Lower lobe of right lung (tissue), 2 donors: ENCODE measurements around the gene KCTD7. TPM values are rescaled to one million over a fixed set of nuclear protein-coding genes. Genes with fewer than 3 reads are reported as not detected.
"Not testable (repeated sequence)": the region's sequence is repeated elsewhere in the genome, so short reads cannot be mapped to it uniquely, and the experiment has no call there.

Source experiments
- ATAC-seq, 2 donors: fragments of 200-7000 bp; cut with Tn5 transposase; one replicate each; pipeline ENCODE4 v1.9.1; 2020 to 2022; ENCODE audit warnings: mild to moderate bottlenecking in 2 of 2, moderate library complexity in 2 of 2
- DNase-seq: peaks from one replicate; pipeline ENCODE4 v3.0.0-alpha.2; 2020
- H3K27ac ChIP-seq: fragments of 200-600 bp; one replicate; pipeline ENCODE4 v1.8.0; 2022
- H3K27me3 ChIP-seq: fragments of 200-600 bp; one replicate; pipeline ENCODE4 v1.8.0; 2022; ENCODE audit warnings: low read depth
- H3K36me3 ChIP-seq: fragments of 200-600 bp; one replicate; pipeline ENCODE4 v1.8.0; 2022; ENCODE audit warnings: mild to moderate bottlenecking
- H3K4me1 ChIP-seq: fragments of 200-600 bp; one replicate; pipeline ENCODE4 v1.8.0; 2022
- H3K4me3 ChIP-seq: fragments of 200-600 bp; one replicate; pipeline ENCODE4 v1.8.0; 2022; ENCODE audit warnings: mild to moderate bottlenecking
- H3K9me3 ChIP-seq: fragments of 200-600 bp; one replicate; pipeline ENCODE4 v1.8.0; 2022
- intact Hi-C: fragments of 100-400 bp; cut with DNase I; formaldehyde crosslinking; loops from one replicate; pipeline ENCODE4 v1.11.0; 2022
- long read RNA-seq: library from polyadenylated mRNA; unstranded; transcript quantifications from one replicate; pipeline ENCODE4 v2.0.0, GENCODE V29; 2021
- total RNA-seq: library from RNA; stranded (reverse); fragmentation: NEBNext Ultra II Directional; extraction: Animal tissue kit (Norgen Biotek cat#: 25700); gene quantifications from one replicate; pipeline ENCODE4 v1.2.1, GENCODE V29; 2021
- TF ChIP-seq, protein P1 (sequence below): fragments of 200-600 bp; IDR thresholded peaks from one replicate; pipeline ENCODE4 v1.8.0; 2022; ENCODE audit warnings: antibody characterized with exemption, mild to moderate bottlenecking
- donor health status: DM: no; HTN: yes; CAD: no; lungs with severe emphysema.

Gene KCTD7
- total RNA-seq: 12.6 TPM
- long read RNA-seq, full-length matches to known transcripts: 4 of 6 reads
- long read RNA-seq, partial matches to known transcripts: 1 of 6 reads
- long read RNA-seq, other reads (novel, unspliced or antisense): 1 of 6 reads

DNA sequence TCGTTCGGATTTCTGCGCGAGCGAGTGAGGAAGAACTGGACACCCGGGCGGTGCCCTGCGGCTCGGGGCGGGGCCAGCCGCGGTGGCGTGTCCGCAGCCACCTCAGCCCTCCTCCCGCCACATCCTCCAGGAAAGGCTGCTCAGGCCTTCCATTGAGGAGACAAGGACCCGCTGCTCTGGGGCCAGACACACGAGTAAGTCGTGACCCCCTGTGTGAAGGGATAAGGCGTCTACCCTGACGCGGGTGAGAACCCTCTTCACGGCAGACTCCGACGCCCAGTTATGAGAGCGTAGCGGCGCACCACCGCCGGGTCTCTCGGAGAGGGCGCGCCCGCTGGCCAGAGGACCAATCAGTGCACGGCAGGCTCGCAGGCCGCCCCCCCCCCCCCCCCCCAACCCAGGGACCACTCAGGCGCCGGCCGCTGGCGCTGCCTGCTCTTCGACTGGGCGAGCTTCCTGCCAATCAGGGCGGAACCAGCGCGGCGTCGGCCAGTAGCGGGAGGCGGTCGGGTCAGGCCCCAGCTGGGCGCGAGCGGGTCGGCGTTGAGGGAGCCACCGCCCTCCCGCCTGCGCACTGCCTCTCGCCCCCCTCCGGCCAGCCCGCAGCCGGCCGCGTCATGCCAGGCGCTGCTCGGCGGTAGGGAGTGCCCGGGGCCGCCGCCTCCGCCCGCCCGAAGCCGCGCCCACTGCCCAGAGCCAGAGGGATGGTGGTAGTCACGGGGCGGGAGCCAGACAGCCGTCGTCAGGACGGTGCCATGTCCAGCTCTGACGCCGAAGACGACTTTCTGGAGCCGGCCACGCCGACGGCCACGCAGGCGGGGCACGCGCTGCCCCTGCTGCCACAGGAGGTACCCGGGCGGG is at the start of gene KCTD7:
Gene KCTD7, plus strand, starts transcription at position 521 of the 861 bp plus-strand sequence. Its CDS starts 184 bp downstream, at position 705.
- Histone ChIP-seq H3K9me3 (no peaks in the 10 kb centered on the region), H3K27me3 (no peaks in the 10 kb centered on the region), H3K36me3 (peaks cover 7% of the 10 kb centered on the region), H3K4me3 (peak within 1 kb of the TSS; percentile 72), H3K4me1 (peaks cover 31% of the 10 kb centered on the region), H3K27ac (peak within 1 kb of the TSS; percentile 93)
- TF ChIP-seq, protein P1, sequence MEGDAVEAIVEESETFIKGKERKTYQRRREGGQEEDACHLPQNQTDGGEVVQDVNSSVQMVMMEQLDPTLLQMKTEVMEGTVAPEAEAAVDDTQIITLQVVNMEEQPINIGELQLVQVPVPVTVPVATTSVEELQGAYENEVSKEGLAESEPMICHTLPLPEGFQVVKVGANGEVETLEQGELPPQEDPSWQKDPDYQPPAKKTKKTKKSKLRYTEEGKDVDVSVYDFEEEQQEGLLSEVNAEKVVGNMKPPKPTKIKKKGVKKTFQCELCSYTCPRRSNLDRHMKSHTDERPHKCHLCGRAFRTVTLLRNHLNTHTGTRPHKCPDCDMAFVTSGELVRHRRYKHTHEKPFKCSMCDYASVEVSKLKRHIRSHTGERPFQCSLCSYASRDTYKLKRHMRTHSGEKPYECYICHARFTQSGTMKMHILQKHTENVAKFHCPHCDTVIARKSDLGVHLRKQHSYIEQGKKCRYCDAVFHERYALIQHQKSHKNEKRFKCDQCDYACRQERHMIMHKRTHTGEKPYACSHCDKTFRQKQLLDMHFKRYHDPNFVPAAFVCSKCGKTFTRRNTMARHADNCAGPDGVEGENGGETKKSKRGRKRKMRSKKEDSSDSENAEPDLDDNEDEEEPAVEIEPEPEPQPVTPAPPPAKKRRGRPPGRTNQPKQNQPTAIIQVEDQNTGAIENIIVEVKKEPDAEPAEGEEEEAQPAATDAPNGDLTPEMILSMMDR: no peak
- intact Hi-C loops: no loop called here
- peak; percentile 99 for DNase-seq
- ATAC-seq: peak; percentile 96 to 98

DNA sequence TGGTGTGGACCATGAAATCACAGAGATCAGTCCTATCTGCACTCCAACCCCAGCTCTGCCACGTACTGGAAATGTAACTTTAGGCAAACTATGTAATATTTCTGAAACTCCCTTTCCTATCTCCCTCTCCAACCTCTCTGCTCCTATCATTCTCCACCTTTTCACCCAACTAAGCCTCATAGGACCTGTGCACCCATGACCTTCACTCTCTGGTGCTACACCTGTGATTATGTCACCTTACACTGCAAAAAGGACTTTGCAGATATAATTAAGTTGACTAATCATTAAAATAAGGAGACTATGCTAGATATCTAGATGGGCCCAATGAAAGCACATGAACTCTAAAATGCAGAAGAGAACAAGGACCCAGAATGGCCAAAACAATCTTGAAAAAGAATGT is 48.3 kb upstream of the KCTD7 start:
- ATAC-seq, H3K27me3 ChIP-seq, H3K27ac ChIP-seq, intact Hi-C loops, DNase-seq, H3K4me3 ChIP-seq, H3K9me3 ChIP-seq, H3K4me1 ChIP-seq: not testable (repeated sequence)
- H3K36me3 ChIP-seq: peaks cover 29% of the 10 kb centered on the region

DNA sequence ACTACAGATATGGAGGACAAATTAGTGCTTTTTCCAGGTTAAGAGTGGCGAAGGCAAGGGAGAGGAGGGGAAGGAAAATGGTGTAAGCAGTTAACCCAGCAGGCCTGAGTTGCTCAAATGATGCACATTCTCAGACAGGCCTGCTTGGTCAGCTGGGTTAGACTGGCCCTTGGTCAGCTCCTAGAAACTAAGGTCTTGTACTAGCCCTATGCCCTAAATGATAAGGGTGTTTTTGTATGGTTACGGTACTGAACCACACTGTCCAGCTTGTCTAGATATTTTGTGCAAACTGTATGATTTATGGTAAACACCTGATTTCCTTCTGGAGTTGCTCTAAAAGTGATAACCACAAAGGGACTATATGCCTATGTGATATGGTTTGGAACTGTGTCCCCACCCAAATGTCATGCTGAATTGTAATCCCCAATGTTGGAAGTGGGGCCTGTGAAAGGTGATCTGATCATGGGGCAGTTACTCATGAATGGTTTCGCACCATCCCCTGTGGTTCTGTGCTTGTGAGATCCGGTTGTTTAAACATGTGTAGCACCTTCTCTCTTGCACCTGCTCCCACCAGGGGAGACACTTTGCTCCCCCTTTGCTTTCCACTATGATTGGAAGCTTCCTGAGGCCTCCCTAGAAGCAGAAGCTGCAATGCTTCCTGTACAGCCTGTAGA is 45.7 kb upstream of the KCTD7 start:
- H3K9me3 ChIP-seq, H3K4me3 ChIP-seq, intact Hi-C loops, H3K27me3 ChIP-seq, DNase-seq, ATAC-seq, H3K27ac ChIP-seq: not testable (repeated sequence)
- Histone ChIP-seq H3K4me1 (peaks cover 12% of the 10 kb centered on the region), H3K36me3 (peaks cover 25% of the 10 kb centered on the region)

DNA sequence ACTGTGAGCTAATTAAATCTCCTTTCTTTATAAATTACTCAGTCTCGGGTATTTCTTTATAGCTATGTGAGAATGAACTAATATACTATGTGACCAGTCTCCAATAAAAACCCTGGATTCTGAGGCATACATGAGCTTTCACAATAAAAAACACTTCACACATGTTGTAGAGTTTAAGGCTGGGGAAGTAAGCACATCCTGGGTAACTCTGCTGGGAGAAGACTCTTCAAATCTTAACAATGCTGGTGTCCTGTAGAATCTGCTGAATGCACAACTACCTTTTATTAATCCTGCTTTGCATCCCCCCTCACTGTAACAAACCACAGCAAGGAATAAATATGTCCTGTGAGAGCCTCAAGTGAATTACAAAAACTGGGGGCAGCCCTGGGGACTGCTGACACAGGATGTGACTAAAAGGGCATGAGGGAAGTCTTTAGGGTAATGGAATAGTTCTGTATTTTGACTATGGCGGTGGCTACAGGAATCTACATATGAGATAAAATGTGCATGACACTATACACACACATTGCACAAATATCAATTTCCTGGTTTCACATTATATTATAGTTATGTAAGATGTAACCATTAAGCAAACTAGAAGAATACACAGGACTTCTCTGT is 45.1 kb upstream of the KCTD7 start:
- intact Hi-C loops: no loop called here
- H3K4me1 ChIP-seq: peaks cover 13% of the 10 kb centered on the region
- peaks cover 25% of the 10 kb centered on the region for H3K36me3 ChIP-seq
- H3K27me3 ChIP-seq: no peaks in the 10 kb centered on the region
- H3K9me3 ChIP-seq: no peaks in the 10 kb centered on the region
- DNase-seq (no peak), ATAC-seq (no peak)
- TF ChIP-seq, protein P1: no peak
- no peak overlapping the region for H3K27ac ChIP-seq
- H3K4me3 ChIP-seq: no peak overlapping the region

DNA sequence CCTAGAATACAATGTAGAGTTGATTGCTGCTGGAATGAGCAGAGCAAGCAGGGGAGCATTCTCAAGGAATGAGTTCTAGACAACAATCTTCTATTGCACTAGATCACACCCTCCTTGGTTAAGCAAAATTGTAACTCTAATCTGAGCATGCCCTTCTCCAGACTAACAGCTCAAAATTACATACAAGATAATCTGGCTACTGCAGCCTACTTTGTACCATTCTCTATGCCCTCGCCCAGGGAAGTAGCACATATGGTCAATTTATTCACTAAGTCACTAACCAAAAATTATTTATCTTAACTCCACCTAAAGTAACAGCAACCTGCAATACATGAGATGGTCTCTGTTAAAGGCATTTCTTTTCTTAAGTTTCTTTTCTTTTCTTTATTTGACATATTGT is 42.5 kb upstream of the KCTD7 start:
- no peak overlapping the region for H3K4me3 ChIP-seq
- DNase-seq (no peak), ATAC-seq (no peak)
- H3K4me1 ChIP-seq: peaks cover 38% of the 10 kb centered on the region
- H3K9me3 ChIP-seq: no peaks in the 10 kb centered on the region
- peaks cover 25% of the 10 kb centered on the region for H3K36me3 ChIP-seq
- H3K27ac ChIP-seq: no peak overlapping the region
- no peaks in the 10 kb centered on the region for H3K27me3 ChIP-seq
- intact Hi-C loops: no loop called here
- TF ChIP-seq, protein P1: no peak

DNA sequence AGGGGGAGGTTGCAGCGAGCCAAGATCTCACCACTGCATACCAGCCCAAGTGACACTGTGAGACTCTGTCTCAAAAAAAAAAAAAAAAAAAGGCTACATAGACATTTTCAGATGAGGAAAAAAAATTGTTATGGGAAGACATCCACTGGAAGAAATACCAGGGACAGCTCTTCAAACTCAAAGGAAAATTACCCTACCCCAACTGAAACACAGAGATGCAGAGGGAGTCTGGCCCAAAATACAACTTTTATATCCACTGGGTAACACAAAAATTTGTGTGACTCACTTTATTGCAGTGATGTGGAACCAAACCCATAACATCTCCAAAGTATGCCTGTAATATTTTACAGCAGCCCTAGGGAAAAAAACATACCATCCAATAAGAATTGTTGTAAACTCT is 40.5 kb upstream of the KCTD7 start:
- H3K9me3 ChIP-seq, H3K27me3 ChIP-seq, intact Hi-C loops, ATAC-seq, H3K27ac ChIP-seq, DNase-seq, H3K4me3 ChIP-seq: not testable (repeated sequence)
- peaks cover 19% of the 10 kb centered on the region for H3K36me3 ChIP-seq
- peaks cover 46% of the 10 kb centered on the region for H3K4me1 ChIP-seq

DNA sequence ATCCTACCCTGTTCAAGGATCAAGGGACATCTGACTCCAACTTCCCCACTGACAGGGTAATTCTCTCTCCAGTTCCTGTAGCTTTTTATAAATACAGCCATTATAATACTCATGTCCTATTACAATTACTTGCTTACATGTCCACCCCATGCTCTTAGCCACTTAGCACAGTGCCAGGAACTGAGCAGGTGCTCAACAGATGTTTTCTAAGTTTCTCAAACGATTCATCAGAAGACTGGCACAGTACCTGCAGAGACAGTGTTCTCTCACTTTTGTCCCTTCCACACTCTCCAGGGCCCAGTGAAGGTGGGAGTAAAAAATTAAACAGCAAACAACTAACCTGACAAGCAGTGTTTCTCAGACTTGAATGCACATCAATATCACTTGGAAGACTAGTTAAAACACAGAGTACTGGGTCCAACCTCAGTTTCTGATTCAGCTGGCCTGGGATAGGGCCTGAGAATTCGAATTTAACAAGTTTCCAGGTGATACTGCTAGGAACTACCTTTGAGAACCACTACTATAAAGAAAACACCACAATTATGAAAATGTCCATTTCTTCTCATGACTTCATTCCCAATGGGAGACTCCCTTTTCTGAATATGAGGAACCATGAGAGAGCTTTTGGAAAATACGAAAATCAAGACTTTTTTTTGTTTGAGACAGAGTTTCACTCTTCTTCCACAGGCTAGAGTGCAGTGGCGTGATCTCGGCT is 39.7 kb upstream of the KCTD7 start:
- H3K9me3 ChIP-seq, ATAC-seq, DNase-seq, H3K27ac ChIP-seq, H3K4me3 ChIP-seq, intact Hi-C loops, H3K27me3 ChIP-seq: not testable (repeated sequence)
- H3K36me3 ChIP-seq: peaks cover 12% of the 10 kb centered on the region
- peaks cover 46% of the 10 kb centered on the region for H3K4me1 ChIP-seq

DNA sequence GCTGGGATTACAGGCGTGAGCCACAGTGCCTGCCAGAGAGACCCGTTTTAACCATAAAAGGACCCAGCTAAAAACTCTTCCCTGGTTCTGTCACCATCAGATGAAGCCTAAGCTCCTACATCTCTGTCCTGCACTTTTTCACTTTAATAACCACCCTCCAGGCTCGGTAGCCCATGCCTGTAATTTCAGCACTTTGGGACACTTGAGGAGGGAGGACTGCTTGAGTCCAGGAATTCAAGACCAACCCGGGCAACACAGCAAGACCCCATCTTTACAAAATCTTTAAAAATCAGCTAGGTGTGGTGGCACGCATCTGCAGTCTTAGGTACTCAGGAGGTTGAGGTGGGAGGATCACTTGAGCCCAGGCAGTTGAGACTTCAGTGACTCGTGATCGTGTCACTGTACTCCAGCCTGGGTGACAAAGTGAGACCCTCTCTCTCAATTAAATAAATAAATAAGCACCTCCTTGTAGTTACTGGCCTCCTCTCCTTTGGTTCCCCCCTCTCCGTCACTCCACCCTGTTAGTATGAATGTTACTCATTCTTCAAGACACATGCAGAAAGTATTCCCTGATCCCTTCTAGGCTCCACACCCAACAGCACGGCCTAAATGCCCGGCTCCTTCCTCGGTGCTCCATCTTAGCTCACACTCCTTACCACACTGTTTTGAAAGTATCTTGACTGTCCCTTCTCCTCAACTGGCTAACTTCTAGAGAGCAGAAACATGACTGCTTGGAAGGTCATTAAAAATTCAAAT is 38.2 kb upstream of the KCTD7 start:
- H3K27me3 ChIP-seq, intact Hi-C loops, DNase-seq, ATAC-seq, H3K27ac ChIP-seq, H3K36me3 ChIP-seq, H3K9me3 ChIP-seq: not testable (repeated sequence)
- H3K4me3 ChIP-seq: peak overlapping the region; percentile 93
- H3K4me1 ChIP-seq: peaks cover 37% of the 10 kb centered on the region
